ENCODE results near the gene RNF144A. TPM values are rescaled to one million over a fixed set of nuclear protein-coding genes. Genes with fewer than 3 reads are reported as not detected.

Gene RNF144A
- total RNA-seq, 1 experiment from 2014 or later, result 8.3 TPM

DNA sequence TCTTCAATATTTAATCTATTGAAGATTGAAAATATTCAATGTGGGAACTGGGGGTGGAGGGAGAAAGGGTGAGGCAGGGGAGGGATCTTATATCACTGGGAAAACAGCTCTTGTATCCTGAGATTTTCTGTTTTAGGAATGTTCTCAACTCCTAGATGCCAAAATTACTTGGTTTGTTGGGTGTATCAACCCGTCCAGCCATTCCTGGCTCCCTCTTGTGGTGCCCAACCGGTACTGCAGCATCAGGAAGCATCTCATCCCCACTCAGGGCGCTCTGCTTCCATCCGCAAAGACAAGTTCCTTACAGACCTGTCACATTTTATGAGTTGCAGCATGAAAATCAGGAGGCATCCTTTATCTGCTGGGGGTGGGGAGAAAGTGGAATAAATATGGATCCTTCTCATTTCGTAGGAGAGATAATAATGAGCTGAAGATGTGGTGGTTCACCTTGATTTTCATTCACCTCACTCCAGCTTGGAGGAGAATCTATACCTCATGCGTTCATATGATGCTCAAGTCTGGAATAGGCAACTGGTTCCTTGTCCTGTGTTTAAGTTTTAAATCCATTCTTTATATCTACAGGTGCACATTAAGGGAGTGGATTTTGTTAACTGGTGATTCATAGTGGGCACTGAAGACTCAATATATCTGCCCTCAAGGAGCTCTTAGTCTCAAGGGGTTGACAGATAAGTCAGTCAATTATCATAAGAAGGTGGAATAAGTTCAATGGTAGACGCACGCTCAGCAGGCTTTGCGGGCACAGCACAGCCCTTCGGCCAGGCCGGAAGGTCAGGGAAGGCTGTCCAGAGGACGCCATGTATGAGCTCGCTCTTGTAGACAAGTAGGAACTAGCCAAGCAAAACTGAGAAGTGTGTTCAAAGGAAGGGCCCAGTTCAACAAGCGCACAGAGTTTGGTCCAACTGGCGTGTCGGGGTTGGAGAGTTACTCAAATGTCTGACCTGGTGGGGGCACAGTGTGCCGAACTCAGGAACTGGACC lies 127.3 kb downstream of the RNF144A start:
- DNase-seq (ENCODE audit: low spot score), result peak; percentile 31

DNA sequence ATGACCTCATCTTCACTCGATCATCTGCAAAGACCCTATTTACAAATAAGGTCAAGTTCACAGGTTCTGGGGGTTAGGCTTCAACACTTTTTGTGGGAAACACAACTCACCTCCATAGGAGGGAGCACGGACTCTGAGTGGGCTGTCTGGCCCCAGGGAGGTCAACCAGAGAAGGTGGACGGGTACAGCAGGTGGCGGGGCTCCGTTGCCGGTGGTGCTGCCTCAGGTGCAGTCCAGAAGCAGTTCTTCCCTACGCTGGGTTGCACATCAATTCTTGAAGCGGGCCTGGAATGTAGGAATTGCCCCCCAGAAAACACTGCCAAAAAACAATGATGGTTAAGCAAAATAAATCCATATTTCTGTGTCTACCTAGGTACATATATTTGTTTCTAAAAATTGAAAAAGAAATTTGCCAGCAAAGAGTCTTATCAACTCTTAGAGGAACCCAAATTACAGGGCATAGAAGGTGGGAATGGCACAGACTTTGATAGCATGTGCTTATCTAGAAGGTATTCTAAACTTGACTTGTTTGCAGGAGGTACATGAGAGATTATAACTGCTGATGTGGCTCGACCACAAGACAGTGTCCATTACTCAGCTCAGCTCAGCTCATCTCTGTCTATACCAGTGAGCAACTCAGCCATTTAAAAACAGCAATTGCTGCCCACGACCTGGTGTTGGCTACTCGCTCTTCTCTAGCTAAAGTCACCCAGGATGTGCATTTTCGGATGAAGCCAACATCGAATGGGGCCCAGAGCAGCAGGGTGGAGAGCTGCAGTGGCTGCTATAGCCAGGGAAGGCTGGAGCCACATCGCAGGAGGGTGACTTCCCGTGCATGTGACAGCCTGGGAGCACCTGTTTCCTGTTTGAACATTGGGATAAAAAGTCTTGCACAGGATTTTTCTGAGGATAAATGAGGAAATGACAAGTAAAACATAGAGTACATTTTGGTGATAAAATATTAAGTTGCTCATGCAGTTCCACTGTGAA lies 128.7 kb downstream of the RNF144A start:
- DNase-seq (ENCODE audit: low spot score), result no peak

DNA sequence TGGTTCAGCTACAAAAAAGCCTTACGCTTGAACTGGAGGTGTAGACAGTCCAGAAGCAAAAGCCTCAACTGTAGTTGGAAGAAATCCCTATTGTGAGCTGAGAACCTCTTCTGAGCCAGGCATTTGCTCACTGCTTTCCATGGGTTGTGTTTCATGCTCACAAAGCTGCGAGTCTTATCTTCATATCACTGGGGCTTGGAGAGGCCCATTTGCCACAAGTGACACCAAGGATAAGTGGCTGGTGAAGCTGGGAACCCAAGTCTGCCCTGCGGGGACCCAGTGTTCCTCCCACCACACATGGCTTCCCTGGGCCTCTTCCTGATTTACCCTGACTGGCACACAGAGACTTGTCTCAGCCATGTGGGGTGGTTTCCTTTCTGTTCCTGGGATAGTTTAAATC lies 130.4 kb downstream of the RNF144A start:
- DNase-seq (ENCODE audit: low spot score), result no peak

DNA sequence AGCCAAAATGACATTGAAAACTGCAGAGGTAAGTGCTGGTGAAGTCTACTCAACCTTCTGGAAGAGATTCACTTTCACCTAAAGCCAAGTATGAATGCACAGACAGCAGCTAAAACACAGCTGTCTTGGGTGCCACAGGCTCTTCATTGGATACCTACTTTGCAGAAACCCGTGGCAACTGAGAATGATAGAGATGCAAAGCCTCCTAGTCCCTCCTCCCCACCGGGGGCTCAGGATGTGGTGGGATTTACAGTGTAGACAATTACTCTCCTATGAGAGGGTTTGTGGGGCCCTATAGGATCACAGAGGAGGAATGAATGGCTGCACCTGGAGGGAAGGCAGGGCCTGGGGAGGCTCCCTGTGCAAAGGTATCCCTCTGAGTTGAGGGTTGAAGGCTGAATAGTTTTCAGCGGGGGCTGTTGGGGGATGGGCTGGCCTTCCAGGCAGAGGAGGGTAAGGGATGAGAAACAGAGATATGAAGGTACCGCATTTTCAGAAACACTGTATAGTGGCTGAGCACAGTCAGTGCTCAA lies 131.6 kb downstream of the RNF144A start:
- DNase-seq (ENCODE audit: low spot score), result no peak

DNA sequence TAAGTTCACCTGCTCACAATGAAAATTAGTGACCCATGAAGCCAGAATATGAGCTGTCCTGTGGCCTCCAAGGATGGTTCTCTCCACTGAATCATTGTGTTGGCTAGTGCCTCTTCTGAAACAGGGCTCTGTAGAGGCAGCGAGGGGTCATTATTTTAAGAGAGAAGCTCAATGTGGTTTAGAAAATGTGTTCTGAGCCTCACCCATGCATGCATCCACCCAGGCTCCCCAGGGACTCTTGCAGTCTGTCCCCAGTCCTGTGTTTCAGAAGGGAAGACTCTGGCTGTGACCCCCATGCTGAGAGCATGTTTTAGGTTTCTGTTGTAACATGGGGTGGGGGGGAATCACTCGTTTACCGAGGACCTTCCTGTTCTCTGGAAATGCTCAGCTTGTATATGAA lies 135.2 kb downstream of the RNF144A start:
- DNase-seq (ENCODE audit: low spot score), result no peak

DNA sequence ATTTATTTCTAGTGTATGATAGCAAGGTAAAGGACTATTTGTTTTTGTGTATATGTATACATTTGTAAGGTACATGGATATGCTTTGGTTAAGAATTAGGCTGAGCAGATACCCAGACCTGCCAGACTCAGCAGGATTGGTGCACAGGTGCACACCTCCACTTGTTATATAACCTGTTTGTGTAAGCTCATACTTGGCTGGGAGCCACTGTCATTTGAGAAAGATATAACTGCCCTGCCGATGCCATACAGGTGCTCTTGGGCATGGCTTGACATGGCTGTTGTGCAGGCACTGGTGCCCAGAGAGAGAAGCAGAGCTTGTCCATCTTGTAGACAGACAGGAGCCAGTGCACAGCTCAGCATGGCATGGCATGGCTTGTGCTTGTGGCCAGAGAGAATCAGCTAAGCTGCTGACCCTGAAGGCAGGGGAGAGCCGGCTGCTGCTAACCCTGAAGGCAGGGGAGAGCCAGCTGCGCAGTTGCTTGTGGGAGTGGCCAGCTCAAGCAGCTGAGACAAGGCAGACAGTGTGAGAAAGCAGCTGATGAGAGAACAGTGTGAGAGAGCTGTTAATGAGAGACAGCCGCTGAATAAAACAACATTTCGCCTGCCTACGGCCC lies 136.5 kb downstream of the RNF144A start:
- DNase-seq (ENCODE audit: low spot score), result no peak

DNA sequence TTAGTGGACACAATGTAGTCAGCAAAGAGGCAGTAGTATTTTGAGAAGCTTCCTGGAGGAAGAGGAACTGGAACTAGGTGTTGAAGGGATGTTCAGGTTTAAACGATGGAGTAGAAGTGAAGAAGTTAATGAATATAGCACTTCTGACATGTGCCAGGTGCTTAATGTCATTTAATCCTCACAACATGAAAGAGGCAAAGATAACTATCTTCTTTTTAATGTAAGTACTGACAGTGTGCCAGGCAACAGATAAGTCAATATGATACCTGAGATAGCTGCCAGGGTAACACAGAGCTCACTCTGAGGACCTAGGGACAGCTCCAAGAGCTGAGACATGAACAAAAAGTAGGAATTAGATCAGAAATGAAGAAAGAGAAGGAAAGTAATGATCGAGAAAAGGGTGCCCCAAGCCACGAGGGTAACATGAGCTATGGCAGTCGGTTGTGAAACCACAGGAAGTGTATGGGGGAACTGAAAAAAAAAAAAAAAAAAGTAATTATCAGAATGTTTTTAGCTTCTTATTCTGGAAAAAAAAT lies 140.7 kb downstream of the RNF144A start:
- no peak for DNase-seq (ENCODE audit: low spot score)

DNA sequence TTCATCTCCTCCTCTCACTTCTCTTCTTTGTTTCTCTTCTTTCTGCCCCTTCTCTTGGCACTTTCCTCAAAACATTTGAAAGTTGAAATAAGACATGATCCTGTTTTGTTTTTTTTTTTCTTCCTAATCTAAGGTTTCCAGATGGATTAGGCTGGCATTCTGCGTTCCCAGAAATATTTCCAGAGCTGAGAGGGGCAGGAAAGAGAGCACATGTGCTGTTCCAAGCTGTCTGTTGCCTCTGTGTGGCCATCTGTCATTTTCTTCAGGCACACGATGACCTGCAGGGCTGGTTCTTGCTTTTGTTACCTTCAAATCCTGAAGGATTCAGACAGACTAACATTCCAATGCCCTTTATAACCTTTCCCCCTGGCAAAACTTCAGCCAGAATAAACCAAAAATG lies 142.9 kb downstream of the RNF144A start:
- no peak for DNase-seq (ENCODE audit: low spot score)

DNA sequence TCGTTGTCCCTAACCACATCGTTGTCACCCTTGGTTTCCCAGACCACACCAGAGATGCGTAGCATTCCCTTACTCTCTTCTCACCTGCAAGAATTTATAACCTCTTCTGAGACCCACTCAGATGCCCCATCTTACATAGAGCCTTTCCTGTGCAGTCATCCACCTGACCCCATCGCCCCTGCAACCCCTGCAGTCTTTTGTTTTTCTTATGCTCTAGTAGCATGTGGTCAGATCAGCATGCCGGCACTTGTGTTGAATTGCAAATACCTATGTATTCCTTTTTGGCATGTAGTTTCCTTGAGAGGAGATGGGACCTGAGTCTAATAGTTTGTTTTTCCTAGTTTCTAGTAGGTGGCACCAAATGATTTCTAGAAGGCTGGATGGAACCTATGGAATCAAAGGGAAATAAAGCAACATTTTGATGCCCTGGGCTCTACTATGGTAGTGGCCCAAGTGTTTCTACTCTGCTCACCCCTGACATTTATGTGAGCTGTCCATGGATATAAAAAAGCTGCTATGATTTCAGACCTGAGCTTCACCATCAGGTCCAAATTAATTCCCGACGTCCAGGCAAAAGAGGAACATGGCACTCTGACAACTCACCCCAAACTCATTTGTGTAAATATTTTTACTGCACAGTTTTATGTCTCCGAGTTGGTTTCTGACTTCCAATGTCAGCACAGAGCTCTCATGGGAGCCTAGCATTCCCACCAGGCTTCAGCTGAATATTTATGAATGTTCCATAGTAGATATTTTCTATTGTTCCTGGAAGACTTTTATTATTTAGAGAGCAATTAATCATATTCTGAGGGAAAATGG lies 143.6 kb downstream of the RNF144A start:
- no peak for DNase-seq (ENCODE audit: low spot score)

DNA sequence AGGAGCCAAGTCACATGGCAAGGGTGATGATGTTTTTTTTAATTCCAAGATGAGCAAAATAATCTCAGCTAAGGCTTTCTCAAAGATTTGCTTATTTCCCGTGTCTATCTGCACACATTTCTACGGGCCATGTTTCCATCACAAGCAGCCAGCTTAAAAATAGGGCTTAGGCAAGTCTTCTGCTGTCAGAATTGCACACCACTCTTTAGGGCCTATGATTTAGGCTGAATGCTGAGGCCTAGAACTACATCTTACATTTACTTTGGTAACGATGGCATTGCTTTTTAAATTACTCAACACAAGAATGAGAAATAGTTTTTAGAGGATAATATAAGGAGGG lies 144.2 kb downstream of the RNF144A start:
- no peak for DNase-seq (ENCODE audit: low spot score)

DNA sequence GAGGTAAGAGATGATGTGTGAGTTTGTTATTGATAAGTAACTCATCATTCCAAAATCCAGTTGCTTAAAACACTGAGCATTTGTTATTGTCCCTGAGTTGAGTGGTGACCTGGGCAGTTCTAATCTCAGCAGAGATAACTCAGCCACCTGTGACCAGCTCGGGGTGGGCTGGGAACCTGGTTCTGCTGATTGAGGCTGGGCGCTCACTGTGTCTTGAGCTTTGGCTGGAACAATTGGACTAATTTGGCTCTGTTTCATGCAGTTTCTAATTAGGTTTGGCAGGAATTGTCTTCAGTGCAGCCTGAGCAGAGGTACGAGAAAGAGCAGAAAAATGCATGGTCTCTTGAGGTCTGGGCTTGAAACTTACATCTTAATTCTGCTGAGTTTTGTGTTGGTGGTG lies 144.7 kb downstream of the RNF144A start:
- no peak for DNase-seq (ENCODE audit: low spot score)

DNA sequence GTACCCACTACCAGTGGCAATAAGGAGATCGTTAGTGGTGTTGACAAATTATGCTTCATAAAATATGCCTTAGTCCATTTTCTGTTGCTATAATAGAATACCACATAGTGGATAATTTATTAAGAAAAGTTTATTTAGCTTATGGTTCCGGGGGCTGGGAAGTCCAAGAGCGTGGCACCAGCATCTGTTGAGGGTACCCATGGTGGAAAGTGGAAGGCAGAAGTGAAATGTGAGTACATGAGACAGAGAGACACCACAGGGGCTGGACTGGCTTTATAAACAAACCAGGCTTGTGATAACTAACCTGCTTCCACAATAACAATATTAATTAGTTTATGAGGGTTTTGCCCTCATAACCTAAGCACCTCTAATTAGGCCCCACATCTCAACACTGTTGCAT lies 146.6 kb downstream of the RNF144A start:
- DNase-seq (ENCODE audit: low spot score), result no peak

DNA sequence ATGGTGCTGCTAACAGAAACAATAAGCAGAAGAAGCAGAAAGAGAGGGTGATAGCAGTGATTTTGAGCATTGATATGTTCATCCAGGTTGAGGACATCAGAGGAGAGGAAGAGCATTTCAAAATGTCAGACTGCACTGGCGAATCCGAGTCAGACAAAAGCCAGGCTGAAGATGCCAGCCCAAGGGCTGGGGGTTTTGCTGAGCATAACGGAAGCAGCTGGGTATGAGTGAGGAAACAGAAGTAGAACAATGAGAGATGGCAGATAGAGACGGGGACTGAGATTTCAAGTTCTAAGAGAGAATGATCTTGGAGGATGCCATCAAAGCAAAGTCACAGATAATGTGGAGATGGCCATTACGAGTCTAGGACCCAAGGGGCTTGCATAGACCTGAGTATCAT lies 151.2 kb downstream of the RNF144A start:
- DNase-seq (ENCODE audit: low spot score), result no peak

DNA sequence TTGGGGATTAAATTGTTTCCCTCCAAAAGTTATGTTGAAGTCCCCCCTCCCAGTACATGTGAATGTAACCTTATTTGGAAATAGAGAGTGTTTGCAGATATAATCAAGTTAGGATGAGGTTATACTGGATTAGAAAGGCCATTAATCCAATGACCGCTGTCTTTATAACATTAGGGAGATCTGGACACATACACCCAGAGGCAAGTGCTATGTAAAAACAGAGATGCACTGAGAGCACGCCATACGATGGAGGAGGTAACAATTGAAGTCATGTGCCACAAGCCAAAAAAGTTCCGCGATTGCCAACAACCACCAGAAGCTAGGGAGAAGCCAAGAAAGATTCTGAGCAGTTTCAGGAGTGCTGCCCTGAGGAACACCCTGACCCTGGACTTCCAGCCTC lies 153.3 kb downstream of the RNF144A start:
- no peak for DNase-seq (ENCODE audit: low spot score)

DNA sequence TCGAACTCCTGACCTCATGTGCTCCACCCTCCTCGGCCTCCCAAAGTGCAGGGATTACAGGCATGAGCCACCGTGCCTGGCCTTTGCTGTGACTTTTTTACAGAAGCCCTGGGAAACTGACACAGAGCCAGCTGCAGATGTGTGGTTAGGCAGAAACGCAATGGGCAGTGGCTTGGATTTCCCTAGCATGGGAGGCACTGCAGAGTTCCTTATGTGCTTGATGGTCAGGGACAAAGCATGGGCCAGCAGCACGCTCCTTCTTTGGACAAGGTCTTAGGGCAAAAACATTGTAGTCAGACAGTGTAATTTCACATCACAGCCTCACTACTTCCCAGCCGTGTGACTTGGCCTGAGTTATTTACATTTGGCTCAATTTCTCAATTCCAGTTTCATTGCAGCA lies 153.9 kb downstream of the RNF144A start:
- no peak for DNase-seq (ENCODE audit: low spot score)

DNA sequence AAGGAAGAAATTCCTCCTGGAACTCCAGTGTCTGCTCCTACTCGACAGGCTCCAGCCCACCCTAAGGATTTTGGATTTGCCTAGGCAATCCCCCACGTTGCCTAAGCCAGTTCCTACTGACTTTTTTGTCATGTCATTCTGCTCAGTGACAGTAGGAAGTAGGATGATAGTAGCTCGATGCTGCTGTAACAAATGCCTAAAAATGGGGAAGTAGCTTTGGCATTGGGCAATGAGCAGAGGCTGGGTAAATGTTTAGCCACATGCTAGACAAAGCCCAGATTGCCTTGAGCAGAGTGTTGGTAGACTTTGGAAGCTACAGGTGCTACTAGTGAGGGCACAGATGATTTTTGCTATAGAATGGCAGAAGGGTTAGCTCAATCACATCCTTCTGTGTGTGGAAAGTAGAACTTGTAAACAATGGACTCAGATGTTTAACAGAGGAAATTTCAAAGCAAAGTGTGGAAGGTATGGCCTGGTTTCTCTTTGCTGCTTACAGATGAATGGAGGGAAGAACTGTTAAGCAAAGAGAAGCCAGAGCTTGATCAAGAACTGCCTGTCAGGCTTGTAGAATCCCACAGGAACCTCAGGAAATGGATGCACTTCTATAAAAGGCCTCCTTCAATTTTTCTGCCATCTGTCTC lies 154.8 kb downstream of the RNF144A start:
- no peak for DNase-seq (ENCODE audit: low spot score)

DNA sequence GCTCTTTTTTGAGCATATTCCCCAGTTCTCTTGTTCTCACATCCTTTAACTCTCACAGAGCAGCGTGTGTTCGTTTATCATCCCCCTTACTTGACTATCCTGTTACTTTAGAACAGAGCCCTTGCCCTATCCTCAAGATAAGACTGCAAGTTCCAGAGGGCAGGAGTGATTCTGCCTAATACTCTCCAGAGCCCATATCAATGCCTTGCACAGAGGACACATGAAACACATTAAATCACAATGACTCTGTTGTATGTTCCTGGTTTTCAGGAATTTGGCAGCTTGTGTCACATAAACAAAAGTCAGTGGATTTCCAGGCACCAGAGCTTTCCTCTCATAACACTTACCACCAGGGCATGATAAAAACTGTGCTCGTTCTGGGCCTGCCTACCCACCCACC lies 156.7 kb downstream of the RNF144A start:
- DNase-seq (ENCODE audit: low spot score), result no peak

DNA sequence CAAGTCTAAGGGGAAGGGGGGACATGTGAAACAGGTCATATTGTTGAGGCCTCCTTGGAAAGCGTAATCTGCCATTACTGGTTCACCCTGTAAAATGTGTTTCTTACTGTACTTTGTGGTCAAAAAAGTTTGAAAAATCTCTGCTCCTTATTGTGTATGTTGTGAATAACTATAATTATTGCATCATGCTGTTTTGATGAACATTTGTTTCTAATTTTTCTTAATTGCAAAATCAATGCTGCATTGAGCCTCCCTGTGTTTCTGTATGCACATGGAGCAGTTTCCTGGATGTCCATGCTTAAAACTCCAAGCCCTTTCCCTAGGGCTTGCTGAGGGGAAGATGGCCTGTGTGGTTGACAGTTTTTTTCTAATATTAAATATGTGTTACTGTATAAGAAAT lies 158.6 kb downstream of the RNF144A start:
- DNase-seq (ENCODE audit: low spot score), result no peak

DNA sequence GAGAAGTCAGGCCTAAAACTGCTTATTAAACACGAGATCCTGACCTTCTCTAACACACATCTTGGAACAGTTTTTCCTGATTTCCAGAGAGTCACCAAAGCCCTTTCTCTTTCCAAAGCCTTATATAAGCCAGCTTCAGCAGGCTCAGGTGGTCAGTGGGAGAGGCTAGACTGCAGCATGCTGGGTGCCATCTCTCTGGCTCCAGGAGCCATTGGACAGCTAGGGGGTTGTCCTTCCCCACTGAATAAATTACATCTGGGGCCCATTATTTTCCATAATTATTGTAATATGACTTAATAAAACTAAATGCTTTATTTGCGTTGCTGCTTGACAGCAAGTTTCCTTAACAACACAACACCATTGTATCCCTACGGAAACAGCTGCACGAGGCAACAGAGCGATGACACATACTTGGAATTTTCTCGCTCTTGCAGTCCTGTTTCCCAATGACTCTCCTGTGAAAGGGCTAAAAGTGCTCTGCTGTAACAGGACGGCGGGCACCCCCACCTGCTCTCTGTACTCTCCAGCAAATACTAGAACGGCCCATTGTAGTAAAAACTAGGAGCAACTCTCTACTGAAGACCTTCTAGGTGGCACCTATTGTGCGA lies 160.6 kb downstream of the RNF144A start:
- DNase-seq (ENCODE audit: low spot score), result no peak
